Thymus (tissue), 11 donors: Measurements from ENCODE around the gene CPAMD8. TPM values are rescaled to one million over a fixed set of nuclear protein-coding genes. Genes with fewer than 3 reads are reported as not detected.

ENCODE experiments used
- DNase-seq, 9 donors: peaks; one replicate each; pipeline ENCODE4 v3.0.0-alpha.2; 2013; ENCODE audit warnings: low spot score in 9 of 9, low read depth in 6 of 9, missing footprints in 1 of 9
- H3K27ac ChIP-seq, 2 donors: one replicate each; pipeline ENCODE4 v1.5.1; 2013; ENCODE audit warnings: control low read depth in 1 of 2, low read depth in 1 of 2, low read length in 1 of 2, mild to moderate bottlenecking in 1 of 2, moderate library complexity in 1 of 2
- H3K27me3 ChIP-seq, 2 donors: one replicate each; pipeline ENCODE4 v1.5.1; 2013; ENCODE audit warnings: low read length in 1 of 2; ENCODE audit not compliant: control insufficient read depth in 2 of 2, insufficient read depth in 1 of 2
- H3K36me3 ChIP-seq, 2 donors: one replicate each; pipeline ENCODE4 v1.5.1; 2013; ENCODE audit warnings: low read length in 1 of 2, mild to moderate bottlenecking in 1 of 2, moderate library complexity in 1 of 2; ENCODE audit not compliant: control insufficient read depth in 2 of 2, insufficient read depth in 2 of 2
- H3K4me1 ChIP-seq, 2 donors: one replicate each; pipeline ENCODE4 v1.5.1; 2013; ENCODE audit warnings: low read length in 2 of 2; ENCODE audit not compliant: control insufficient read depth in 2 of 2, insufficient read depth in 2 of 2
- H3K4me3 ChIP-seq, 2 donors: one replicate each; pipeline ENCODE4 v1.5.1; 2013; ENCODE audit warnings: low read length in 2 of 2, control low read depth in 1 of 2, mild to moderate bottlenecking in 1 of 2
- H3K9me3 ChIP-seq, 2 donors: one replicate each; pipeline ENCODE4 v1.5.1; 2013; ENCODE audit warnings: low read length in 1 of 2, mild to moderate bottlenecking in 1 of 2; ENCODE audit not compliant: control insufficient read depth in 2 of 2, insufficient read depth in 1 of 2
- WGBS: extraction: QIAGEN DNeasy Blood & Tissue Kit; methylation state at CpG from one replicate; pipeline ENCODE4 v1.1.7; 2013; 5-methylcytosine and 5-hydroxymethylcytosine counted together
- polyA plus RNA-seq: library from polyadenylated mRNA; stranded (reverse); fragments of 200-250 nt; gene quantifications from one replicate; pipeline ENCODE4 v1.2.3, GENCODE V29; 2013
- total RNA-seq: library from RNA; stranded (reverse); fragments of 120-200 nt; gene quantifications from one replicate; pipeline ENCODE4 v1.2.4, GENCODE V29; 2013
- donor health status: healthy.

CPAMD8 gene
- total and polyA plus RNA-seq, 2 donors: 12.3 to 17.3 TPM

DNA sequence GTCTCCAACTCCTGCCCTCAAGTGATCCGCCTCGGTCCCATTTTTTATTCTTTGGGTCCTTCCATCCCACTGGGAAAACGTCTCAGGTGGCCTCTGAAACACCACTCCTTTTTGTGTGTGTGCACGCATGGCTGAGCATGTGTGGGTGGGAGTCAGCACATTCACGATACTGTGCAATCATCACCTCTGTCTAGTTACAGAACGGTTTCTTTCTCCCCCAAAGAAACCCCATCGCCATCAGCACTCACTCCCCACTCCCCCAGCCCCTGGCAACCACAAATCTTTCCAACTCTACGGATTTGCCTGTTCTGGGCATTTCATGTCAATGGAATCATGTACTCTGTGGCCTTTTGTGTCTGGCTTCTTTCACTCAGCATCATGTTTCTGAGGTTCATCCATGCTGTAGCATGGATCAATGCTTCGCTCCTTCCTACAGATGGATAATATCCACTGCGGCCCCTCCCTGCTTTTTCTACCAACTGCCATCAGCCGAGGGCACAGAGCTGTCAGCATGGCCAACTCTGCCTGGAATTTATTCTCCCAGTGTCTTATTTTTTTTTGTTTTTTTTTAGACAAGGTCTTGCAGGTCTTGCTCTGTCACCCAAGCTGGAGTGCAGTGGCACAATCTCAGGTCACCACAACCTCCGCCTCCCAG, 128.1 kb downstream of the CPAMD8 start:
- Histone ChIP-seq H3K9me3 (no peaks in the 10 kb centered on the region), H3K4me3 (no peak overlapping the region), H3K27me3 (peaks cover 34 to 65% of the 10 kb centered on the region in 2 donors), H3K36me3 (no peaks in the 10 kb centered on the region), H3K4me1 (peaks cover 0 to 20% of the 10 kb centered on the region in 2 donors), H3K27ac (no peak overlapping the region)
- 92% methylated on average over 12 of the region's 12 CpGs for WGBS
- DNase-seq: no peak

- Histone ChIP-seq H3K27ac (peak overlapping the region in 1 of 2 donors; percentile 75), H3K4me1 (peaks cover 5 to 27% of the 10 kb centered on the region in 2 donors), H3K9me3 (no peaks in the 10 kb centered on the region), H3K36me3 (no peaks in the 10 kb centered on the region), H3K4me3 (peak overlapping the region in 1 of 2 donors; percentile 34), H3K27me3 (peaks cover 34 to 69% of the 10 kb centered on the region in 2 donors)
- WGBS: 10% methylated on average over 30 of the region's 30 CpGs
- no peak for DNase-seq
Observed at GRCh38 chr19:16897856-16898161, 128.8 kb downstream of the CPAMD8 start.

GRCh38 chr19:16897029-16897855, 129.4 kb downstream of the CPAMD8 start:
- Histone ChIP-seq H3K27ac (peak overlapping the region in 1 of 2 donors; percentile 75), H3K4me3 (peak overlapping the region in 1 of 2 donors; percentile 34), H3K9me3 (no peaks in the 10 kb centered on the region), H3K27me3 (peaks cover 34 to 69% of the 10 kb centered on the region in 2 donors), H3K36me3 (no peaks in the 10 kb centered on the region), H3K4me1 (peaks cover 10 to 32% of the 10 kb centered on the region in 2 donors)
- WGBS: 4% methylated on average over 68 of the region's 68 CpGs
- DNase-seq: peak in 1 of 9 donors; percentile 19

DNA sequence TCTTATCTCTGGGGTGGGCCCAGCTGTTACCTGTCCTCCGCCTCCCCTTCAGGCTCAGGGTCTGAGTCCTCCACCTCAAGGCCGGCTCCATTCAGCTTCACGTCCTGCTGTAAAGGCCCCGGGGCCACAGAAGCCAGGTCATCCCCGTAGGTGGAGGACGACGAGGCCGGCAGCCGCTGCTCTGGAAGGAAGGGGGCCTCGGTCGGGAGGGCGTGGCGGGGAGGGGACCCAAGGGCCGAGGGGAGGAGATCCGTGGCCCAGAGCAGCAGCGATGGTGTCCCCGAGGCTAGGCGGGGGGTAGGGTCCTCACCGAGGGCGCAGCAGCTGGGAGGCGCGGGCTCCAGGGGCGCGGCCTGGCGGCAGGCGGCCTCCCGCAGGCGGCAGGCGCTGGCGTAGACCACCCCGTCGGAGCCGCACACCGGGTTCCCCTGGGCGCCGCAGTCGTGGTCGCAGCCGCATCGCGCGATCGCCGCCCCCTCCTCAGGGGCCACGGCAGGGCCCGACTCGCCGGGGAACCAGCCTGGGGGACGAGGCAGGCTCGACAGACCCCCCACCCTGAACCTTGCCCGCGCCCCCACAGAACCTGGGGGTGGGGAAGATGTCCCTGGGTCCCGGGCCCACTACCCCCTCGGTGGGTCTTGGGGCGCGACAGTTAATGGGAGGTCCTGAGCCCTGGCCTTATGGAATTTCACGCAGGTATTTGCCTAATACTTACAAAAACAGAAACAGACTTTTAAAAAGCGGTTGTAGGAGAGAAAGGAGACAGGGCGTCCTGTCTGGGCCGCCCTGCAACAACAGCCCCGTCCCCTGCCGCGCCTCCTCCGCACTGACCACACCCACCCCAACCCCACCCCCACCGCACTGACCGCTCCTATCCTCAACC, 130.2 kb downstream of the CPAMD8 start:
- WGBS: 8% methylated on average over 66 of the region's 66 CpGs
- DNase-seq: no peak
- Histone ChIP-seq H3K27me3 (peaks cover 34 to 69% of the 10 kb centered on the region in 2 donors), H3K36me3 (no peaks in the 10 kb centered on the region), H3K4me3 (peak overlapping the region in 1 of 2 donors; percentile 17), H3K9me3 (no peaks in the 10 kb centered on the region), H3K27ac (peak overlapping the region in 1 of 2 donors; percentile 61), H3K4me1 (peaks cover 10 to 33% of the 10 kb centered on the region in 2 donors)

DNA sequence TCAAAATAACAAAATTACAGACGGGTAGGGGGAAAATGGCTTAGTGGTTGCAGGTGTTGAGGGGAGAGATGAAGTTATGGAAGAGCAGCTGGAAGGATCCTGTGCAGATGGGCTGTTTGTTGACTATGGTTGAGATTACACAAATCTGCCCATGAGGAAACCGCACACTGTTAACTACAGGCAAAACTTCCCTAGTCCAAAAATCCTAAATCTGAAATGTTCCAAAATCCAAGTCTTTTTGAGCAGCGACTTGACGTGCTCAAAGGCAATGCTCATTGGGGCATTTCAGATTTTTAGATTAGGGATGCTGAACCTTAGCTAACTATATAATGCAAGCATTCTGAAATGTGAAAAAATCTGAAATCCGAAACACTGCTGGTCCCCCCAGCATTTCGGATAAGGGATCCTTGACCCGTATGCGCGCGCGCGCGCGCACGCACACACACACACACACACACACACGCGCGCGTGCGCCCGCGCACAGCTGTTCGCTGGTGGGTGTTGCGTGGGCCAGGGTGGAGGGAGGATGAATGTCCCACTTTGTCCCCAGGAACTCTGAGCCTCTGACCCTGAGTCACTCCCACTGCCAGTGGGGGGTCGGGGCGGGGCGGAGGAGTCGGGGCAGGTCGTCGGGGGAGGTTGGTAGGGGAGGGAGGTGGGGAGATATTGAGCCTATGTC, 131.0 kb downstream of the CPAMD8 start:
- WGBS: 66% methylated on average over 30 of the region's 30 CpGs
- Histone ChIP-seq H3K27me3 (peaks cover 34 to 69% of the 10 kb centered on the region in 2 donors), H3K4me1 (peaks cover 10 to 33% of the 10 kb centered on the region in 2 donors), H3K9me3 (no peaks in the 10 kb centered on the region), H3K4me3 (no peak overlapping the region), H3K36me3 (no peaks in the 10 kb centered on the region), H3K27ac (no peak overlapping the region)
- no peak for DNase-seq

GRCh38 chr19:16894080-16894479, 132.5 kb downstream of the CPAMD8 start:
- no peaks in the 10 kb centered on the region for H3K36me3 ChIP-seq
- H3K9me3 ChIP-seq: no peaks in the 10 kb centered on the region
- H3K4me1 ChIP-seq: peaks cover 10 to 36% of the 10 kb centered on the region in 2 donors
- H3K4me3 ChIP-seq: no peak overlapping the region
- H3K27ac ChIP-seq: no peak overlapping the region
- no peak for DNase-seq
- WGBS: 47% methylated on average over 7 of the region's 7 CpGs
- peaks cover 34 to 63% of the 10 kb centered on the region in 2 donors for H3K27me3 ChIP-seq

GRCh38 chr19:16893686-16893989, 133.0 kb downstream of the CPAMD8 start:
- no peak overlapping the region for H3K27ac ChIP-seq
- H3K27me3 ChIP-seq: peaks cover 30 to 63% of the 10 kb centered on the region in 2 donors
- no peak overlapping the region for H3K4me3 ChIP-seq
- H3K4me1 ChIP-seq: peaks cover 12 to 40% of the 10 kb centered on the region in 2 donors
- H3K9me3 ChIP-seq: no peaks in the 10 kb centered on the region
- no peaks in the 10 kb centered on the region for H3K36me3 ChIP-seq
- WGBS: 10% methylated on average over 14 of the region's 14 CpGs
- DNase-seq: peak in 1 of 9 donors; percentile 29

DNA sequence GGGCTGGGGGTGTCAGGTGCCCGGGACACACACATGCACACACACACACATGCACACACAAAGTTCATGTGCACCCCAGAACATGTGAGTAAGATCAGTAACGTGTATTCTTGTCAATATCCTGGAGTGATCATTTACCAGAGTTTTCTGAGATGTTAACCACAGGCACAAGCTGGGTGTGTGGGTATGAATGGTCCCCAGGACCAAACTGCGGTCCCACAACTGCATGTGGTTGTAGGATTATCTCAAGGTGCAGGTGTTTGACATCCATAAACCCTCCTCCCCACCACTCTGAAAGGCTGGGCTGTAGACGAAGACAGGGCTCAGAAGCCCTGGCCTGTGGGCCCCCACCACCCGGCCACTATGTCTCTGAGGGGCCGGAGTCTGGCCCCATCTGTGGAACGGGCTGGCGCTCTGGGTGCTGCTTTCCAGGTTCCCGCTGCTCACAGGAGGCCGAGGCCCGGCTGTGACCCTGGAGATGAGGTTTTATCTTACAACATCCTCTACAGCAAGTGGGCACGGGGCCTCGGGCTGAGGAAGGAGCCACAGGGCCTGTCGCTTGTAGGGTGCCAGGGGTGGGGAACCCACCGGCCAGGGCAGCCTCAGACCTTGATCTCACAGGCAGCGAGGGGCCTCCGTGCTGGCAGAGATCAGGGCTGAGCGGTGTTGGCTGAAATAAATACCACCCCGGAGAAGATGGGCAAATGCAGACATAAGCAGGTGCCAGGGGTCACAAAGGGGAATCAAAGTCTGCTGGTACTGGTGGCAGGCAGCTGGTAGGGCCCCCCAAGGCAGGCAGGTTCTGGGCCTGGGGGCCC, 133.5 kb downstream of the CPAMD8 start:
- no peak overlapping the region for H3K4me3 ChIP-seq
- H3K27me3 ChIP-seq: peaks cover 26 to 58% of the 10 kb centered on the region in 2 donors
- H3K4me1 ChIP-seq: peaks cover 12 to 43% of the 10 kb centered on the region in 2 donors
- H3K36me3 ChIP-seq: no peaks in the 10 kb centered on the region
- WGBS: 34% methylated on average over 19 of the region's 19 CpGs
- peak in 1 of 9 donors; percentile 16 for DNase-seq
- peak overlapping the region in 1 of 2 donors; percentile 27 for H3K27ac ChIP-seq
- no peaks in the 10 kb centered on the region for H3K9me3 ChIP-seq
